ENCODE data around the gene SSU72. TPM values are rescaled to one million over a fixed set of nuclear protein-coding genes. Genes with fewer than 3 reads are reported as not detected.

SSU72 gene
- total RNA-seq, 2 donors from 2014 or later = 107 to 118 TPM

Other genes with a start within 250 kb of the SSU72 start
- under 1 TPM; 0.44 to 0.65 TPM for gene TAS1R3, start 243.6 kb downstream of the SSU72 start, total RNA-seq
- 10 to 100 TPM; 63.5 to 69.2 TPM for gene DVL1, start 225.4 kb downstream of the SSU72 start, total RNA-seq
- 10 to 100 TPM; 38.3 to 44.3 TPM for gene MXRA8, start 216.3 kb downstream of the SSU72 start, total RNA-seq
- gene AURKAIP1, start 199.7 kb downstream of the SSU72 start, total RNA-seq = 100 to 1,000 TPM; 184 to 199 TPM
- 10 to 100 TPM; 56.0 to 89.0 TPM for gene CCNL2, start 175.5 kb downstream of the SSU72 start, total RNA-seq
- 100 to 1,000 TPM; 112 to 134 TPM for gene MRPL20, start 167.6 kb downstream of the SSU72 start, total RNA-seq
- 1 to 10 TPM; 2.2 to 3.0 TPM for gene ANKRD65, start 153.6 kb downstream of the SSU72 start, total RNA-seq
- gene VWA1, start 139.2 kb downstream of the SSU72 start, total RNA-seq = 10 to 100 TPM; 24.9 to 66.4 TPM
- gene ATAD3C, start 125.2 kb downstream of the SSU72 start, total RNA-seq = 1 to 10 TPM; 1.7 to 2.4 TPM
- gene ATAD3B, start 103.1 kb downstream of the SSU72 start, total RNA-seq = 1 to 10 TPM; 6.9 to 7.3 TPM
- gene ATAD3A, start 62.7 kb downstream of the SSU72 start, total RNA-seq = 10 to 100 TPM; 14.1 to 24.3 TPM
- 1 to 10 TPM; 4.6 to 5.4 TPM for gene TMEM240, start 34.2 kb downstream of the SSU72 start, total RNA-seq
- 1 to 10 TPM; 1.3 to 2.5 TPM for gene FNDC10, start 25.3 kb upstream of the SSU72 start, total RNA-seq
- gene MIB2, start 40.6 kb upstream of the SSU72 start, total RNA-seq = 10 to 100 TPM; 56.4 to 58.1 TPM
- 10 to 100 TPM in 1 of 2 donors, 1 to 10 TPM in 1; 9.5 to 11.0 TPM for gene MMP23B, start 57.3 kb upstream of the SSU72 start, total RNA-seq
- 10 to 100 TPM; 17.0 to 18.8 TPM for gene CDK11B, start 84.1 kb upstream of the SSU72 start, total RNA-seq
- gene SLC35E2B, start 117.9 kb upstream of the SSU72 start, total RNA-seq = 10 to 100 TPM; 15.3 to 24.6 TPM
- gene CDK11A, start 149.5 kb upstream of the SSU72 start, total RNA-seq = 10 to 100 TPM; 19.1 to 21.1 TPM
- gene NADK, start 203.6 kb upstream of the SSU72 start, total RNA-seq = 10 to 100 TPM; 39.4 to 53.9 TPM

Measured in left cardiac atrium (tissue), 2 donors.